OCI-LY1 (cell line): ENCODE results near the gene PHKB.
"Not testable (repeated sequence)": the region's sequence is repeated elsewhere in the genome, so short reads cannot be mapped to it uniquely, and the experiment has no call there.

Experiments
- H2AFZ ChIP-seq: fragments of 200-600 bp; sonication (generic), shearing (Covaris generic); 2 replicates; pipeline ENCODE4 v1.6.0; 2014; ENCODE audit warnings: antibody characterized with exemption, mild to moderate bottlenecking, low read length
- H3F3A ChIP-seq: fragments of 200-600 bp; sonication (generic), shearing (Covaris generic); 2 replicates; pipeline ENCODE4 v1.6.0; 2014; ENCODE audit warnings: mild to moderate bottlenecking, antibody characterized with exemption, low read length, moderate library complexity; ENCODE audit not compliant: insufficient read depth
- H3K27ac ChIP-seq: fragments of 200-600 bp; sonication (generic); 2 replicates; pipeline ENCODE4 v1.5.1; 2014; ENCODE audit warnings: low read length, mixed run types, mild to moderate bottlenecking, low read depth; ENCODE audit not compliant: poor library complexity, severe bottlenecking
- H3K27me3 ChIP-seq: fragments of 200-600 bp; sonication (generic); 2 replicates; pipeline ENCODE4 v1.6.0; 2014; ENCODE audit warnings: antibody characterized with exemption, mild to moderate bottlenecking, low read length, moderate library complexity; ENCODE audit not compliant: insufficient read depth
- H3K36me3 ChIP-seq: fragments of 200-600 bp; sonication (generic); 2 replicates; pipeline ENCODE4 v1.6.1; 2014; ENCODE audit warnings: mild to moderate bottlenecking, antibody characterized with exemption, low read length, moderate library complexity, mixed read lengths; ENCODE audit not compliant: insufficient read depth
- H3K4me1 ChIP-seq: fragments of 200-600 bp; sonication (generic); 2 replicates; pipeline ENCODE4 v1.5.1; 2014; ENCODE audit warnings: mild to moderate bottlenecking, low read length, moderate library complexity; ENCODE audit not compliant: insufficient read depth, severe bottlenecking
- H3K4me2 ChIP-seq: fragments of 200-600 bp; sonication (generic), shearing (Covaris generic); 2 replicates; pipeline ENCODE4 v1.6.1; 2014; ENCODE audit warnings: low read length
- H3K4me3 ChIP-seq: fragments of 200-600 bp; sonication (generic); 2 replicates; pipeline ENCODE4 v1.5.1; 2014; ENCODE audit warnings: low read length, low read depth, mild to moderate bottlenecking, mixed read lengths; ENCODE audit not compliant: poor library complexity, severe bottlenecking
- H3K79me2 ChIP-seq: fragments of 200-600 bp; shearing (Covaris generic); 2 replicates; pipeline ENCODE4 v1.6.1; 2016; ENCODE audit warnings: mixed run types, low read length, mixed read lengths; ENCODE audit not compliant: insufficient read depth
- H3K9ac ChIP-seq: fragments of 200-600 bp; sonication (generic), shearing (Covaris generic); 2 replicates; pipeline ENCODE4 v1.6.1; 2014; ENCODE audit warnings: mild to moderate bottlenecking, low read length, mixed read lengths
- H3K9me2 ChIP-seq: fragments of 200-600 bp; sonication (generic), shearing (Covaris generic); 2 replicates; pipeline ENCODE4 v1.6.1; 2014; ENCODE audit warnings: low read depth, mild to moderate bottlenecking, low read length, mixed read lengths
- H3K9me3 ChIP-seq: fragments of 200-600 bp; shearing (Covaris generic); 2 replicates; pipeline ENCODE4 v1.6.1; 2014; ENCODE audit warnings: low read length, mixed read lengths
- H4K20me1 ChIP-seq: fragments of 200-600 bp; sonication (generic), shearing (Covaris generic); 2 replicates; pipeline ENCODE4 v1.6.0; 2016; ENCODE audit warnings: mild to moderate bottlenecking, low read length; ENCODE audit not compliant: insufficient read depth
- EZH2 ChIP-seq: fragments of 200-600 bp; sonication (generic), shearing (Covaris generic); IDR thresholded peaks from 2 replicates; pipeline ENCODE4 v1.8.0; 2017; ENCODE audit warnings: borderline replicate concordance, mixed run types, mild to moderate bottlenecking, antibody characterized with exemption, low read length, moderate library complexity, mixed read lengths
- TF ChIP-seq, protein P1 (sequence below): fragments of 200-600 bp; sonication (generic), shearing (Covaris generic); IDR thresholded peaks from 2 replicates; pipeline ENCODE4 v1.5.1; 2017; ENCODE audit warnings: mild to moderate bottlenecking, antibody characterized with exemption, low read length, moderate library complexity, mixed read lengths

The PHKB gene

GRCh38 chr16:47551767-47552166 is 90.6 kb downstream of the PHKB start:
- peaks cover 22% of the 10 kb centered on the region for H3K36me3 ChIP-seq
- not testable (repeated sequence) for H3K79me2 ChIP-seq, H3K4me3 ChIP-seq, H3K4me1 ChIP-seq, H3K27ac ChIP-seq, H3K4me2 ChIP-seq, H2AFZ ChIP-seq, H4K20me1 ChIP-seq, H3K27me3 ChIP-seq, H3F3A ChIP-seq, H3K9me2 ChIP-seq, H3K9ac ChIP-seq, H3K9me3 ChIP-seq

GRCh38 chr16:47553853-47554564 is 92.9 kb downstream of the PHKB start:
- Histone ChIP-seq H3K9ac (no peak overlapping the region), H3K4me3 (no peak overlapping the region), H3K27ac (no peak overlapping the region), H3K9me3 (no peaks in the 10 kb centered on the region), H3K79me2 (no peaks in the 10 kb centered on the region), H4K20me1 (no peaks in the 10 kb centered on the region), H3K9me2 (no peaks in the 10 kb centered on the region), H2AFZ (no peak overlapping the region), H3F3A (no peaks in the 10 kb centered on the region), H3K36me3 (peaks cover 10% of the 10 kb centered on the region), H3K4me2 (no peak overlapping the region), H3K27me3 (no peaks in the 10 kb centered on the region), H3K4me1 (no peaks in the 10 kb centered on the region)
- TF ChIP-seq, protein P1, sequence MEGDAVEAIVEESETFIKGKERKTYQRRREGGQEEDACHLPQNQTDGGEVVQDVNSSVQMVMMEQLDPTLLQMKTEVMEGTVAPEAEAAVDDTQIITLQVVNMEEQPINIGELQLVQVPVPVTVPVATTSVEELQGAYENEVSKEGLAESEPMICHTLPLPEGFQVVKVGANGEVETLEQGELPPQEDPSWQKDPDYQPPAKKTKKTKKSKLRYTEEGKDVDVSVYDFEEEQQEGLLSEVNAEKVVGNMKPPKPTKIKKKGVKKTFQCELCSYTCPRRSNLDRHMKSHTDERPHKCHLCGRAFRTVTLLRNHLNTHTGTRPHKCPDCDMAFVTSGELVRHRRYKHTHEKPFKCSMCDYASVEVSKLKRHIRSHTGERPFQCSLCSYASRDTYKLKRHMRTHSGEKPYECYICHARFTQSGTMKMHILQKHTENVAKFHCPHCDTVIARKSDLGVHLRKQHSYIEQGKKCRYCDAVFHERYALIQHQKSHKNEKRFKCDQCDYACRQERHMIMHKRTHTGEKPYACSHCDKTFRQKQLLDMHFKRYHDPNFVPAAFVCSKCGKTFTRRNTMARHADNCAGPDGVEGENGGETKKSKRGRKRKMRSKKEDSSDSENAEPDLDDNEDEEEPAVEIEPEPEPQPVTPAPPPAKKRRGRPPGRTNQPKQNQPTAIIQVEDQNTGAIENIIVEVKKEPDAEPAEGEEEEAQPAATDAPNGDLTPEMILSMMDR = no peak
- TF ChIP-seq EZH2 = no peak

DNA sequence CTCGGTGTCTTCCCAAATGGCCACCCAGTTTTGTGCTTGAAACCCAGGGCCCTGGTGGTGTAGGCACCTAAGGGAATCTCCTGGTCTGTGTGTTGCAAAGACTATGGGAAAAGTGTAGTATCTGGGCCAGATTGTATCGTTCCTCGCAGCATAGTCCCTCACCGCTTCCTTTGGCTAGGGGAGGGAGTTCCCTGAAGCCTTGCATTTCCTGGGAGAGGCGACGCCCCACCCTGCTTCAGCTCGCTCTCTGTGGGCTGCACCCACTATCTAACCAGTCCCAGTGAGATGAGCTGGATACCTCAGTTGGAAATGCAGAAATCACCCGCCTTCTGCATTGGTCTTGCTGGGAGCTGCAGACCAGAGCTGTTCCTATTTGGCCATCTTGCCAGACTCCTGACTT is 93.5 kb downstream of the PHKB start:
- not testable (repeated sequence) for H3K4me2 ChIP-seq, H3K9me2 ChIP-seq, H3K9me3 ChIP-seq, H4K20me1 ChIP-seq, H3F3A ChIP-seq, H3K27ac ChIP-seq, H3K9ac ChIP-seq, H2AFZ ChIP-seq, H3K79me2 ChIP-seq, H3K4me1 ChIP-seq, H3K27me3 ChIP-seq, H3K4me3 ChIP-seq
- H3K36me3 ChIP-seq = peaks cover 10% of the 10 kb centered on the region

GRCh38 chr16:47561286-47561685 is 100.2 kb downstream of the PHKB start:
- Histone ChIP-seq H3K4me1 (no peaks in the 10 kb centered on the region), H3K4me2 (no peak overlapping the region), H3F3A (no peaks in the 10 kb centered on the region), H3K27me3 (no peaks in the 10 kb centered on the region), H3K79me2 (no peaks in the 10 kb centered on the region), H4K20me1 (no peaks in the 10 kb centered on the region), H3K4me3 (no peak overlapping the region), H3K9me3 (no peaks in the 10 kb centered on the region), H3K27ac (no peak overlapping the region), H3K36me3 (no peaks in the 10 kb centered on the region), H2AFZ (no peak overlapping the region), H3K9me2 (no peaks in the 10 kb centered on the region), H3K9ac (no peak overlapping the region)
- TF ChIP-seq, protein P1 = no peak
- no peak for TF ChIP-seq EZH2
